OCI-LY7 (cell line): Measurements from ENCODE around the gene PCNX1. TPM values are rescaled to one million over a fixed set of nuclear protein-coding genes. Genes with fewer than 3 reads are reported as not detected.

Source experiments
- BruUV-seq: library from RNA; stranded (reverse); fragments of 400-500 nt; replicated peaks from 2 replicates; lab custom pipeline; 2021; lab: Mats Ljungman, UMichigan
- CTCF ChIA-PET: fragments of 300-600 bp; sonication (Branson Sonifier 250); formaldehyde crosslinking; loops from one replicate; lab custom pipeline; 2022; ENCODE audit warnings: antibody characterized with exemption; ENCODE audit not compliant: unreplicated experiment; lab: Charles Lee
- POLR2A ChIA-PET: fragments of 300-600 bp; sonication (Branson Sonifier 250); formaldehyde crosslinking; loops from one replicate; lab custom pipeline; 2022; ENCODE audit warnings: antibody characterized with exemption; lab: Charles Lee
- DNase-seq: peaks from one replicate; pipeline ENCODE4 v3.0.0-alpha.2; 2015; ENCODE audit warnings: low spot score
- H2AFZ ChIP-seq: fragments of 200-600 bp; sonication (generic), shearing (Covaris generic); 2 replicates; pipeline ENCODE4 v1.6.1; 2014; ENCODE audit warnings: mild to moderate bottlenecking, antibody characterized with exemption, low read length, moderate library complexity
- H3K27ac ChIP-seq: fragments of 200-600 bp; sonication (generic); 2 replicates; pipeline ENCODE4 v1.5.1; 2014; ENCODE audit warnings: mixed run types, low read depth, mild to moderate bottlenecking, moderate library complexity, low read length, inconsistent platforms; ENCODE audit not compliant: poor library complexity, severe bottlenecking
- H3K36me3 ChIP-seq: fragments of 200-600 bp; sonication (generic); 2 replicates; pipeline ENCODE4 v1.6.1; 2014; ENCODE audit warnings: mild to moderate bottlenecking, antibody characterized with exemption, low read length, moderate library complexity, mixed read lengths; ENCODE audit not compliant: insufficient read depth
- H3K4me1 ChIP-seq: fragments of 200-600 bp; sonication (generic); 2 replicates; pipeline ENCODE4 v1.5.1; 2014; ENCODE audit warnings: mild to moderate bottlenecking, low read length; ENCODE audit not compliant: insufficient read depth, poor library complexity, severe bottlenecking
- H3K4me2 ChIP-seq: fragments of 200-600 bp; sonication (generic); 2 replicates; pipeline ENCODE4 v1.6.1; 2014; ENCODE audit warnings: mild to moderate bottlenecking, low read length
- H3K4me3 ChIP-seq: fragments of 200-600 bp; sonication (generic); 2 replicates; pipeline ENCODE4 v1.5.1; 2014; ENCODE audit warnings: mild to moderate bottlenecking, low read depth, low read length; ENCODE audit not compliant: poor library complexity, severe bottlenecking
- H3K79me2 ChIP-seq: fragments of 200-600 bp; sonication (generic); 2 replicates; pipeline ENCODE4 v1.6.1; 2016; ENCODE audit warnings: low read depth, mild to moderate bottlenecking, low read length, moderate library complexity, mixed read lengths; ENCODE audit not compliant: insufficient read depth
- H3K9me2 ChIP-seq: fragments of 200-600 bp; sonication (generic); 2 replicates; pipeline ENCODE4 v1.6.1; 2016; ENCODE audit warnings: mild to moderate bottlenecking, low read length, mixed read lengths; ENCODE audit not compliant: insufficient read depth
- H3K9me3 ChIP-seq: fragments of 200-600 bp; sonication (generic); 2 replicates; pipeline ENCODE4 v1.6.1; 2014; ENCODE audit warnings: mild to moderate bottlenecking, mixed run types, low read length, mixed read lengths
- H4K20me1 ChIP-seq: fragments of 200-600 bp; sonication (generic); 2 replicates; pipeline ENCODE4 v1.6.1; 2014; ENCODE audit warnings: mild to moderate bottlenecking, antibody characterized with exemption, low read length, moderate library complexity, mixed read lengths; ENCODE audit not compliant: insufficient read depth
- CTCF ChIP-seq: fragments of 200-600 bp; sonication (generic); conservative IDR thresholded peaks from 2 replicates; pipeline ENCODE4 v1.5.1; 2014; ENCODE audit warnings: mild to moderate bottlenecking, antibody characterized with exemption, low read length, moderate library complexity, mixed read lengths
- EZH2phosphoT487 ChIP-seq: fragments of 200-600 bp; sonication (generic); IDR thresholded peaks from 2 replicates; pipeline ENCODE4 v1.6.1; 2018; ENCODE audit warnings: low read depth, borderline replicate concordance, mild to moderate bottlenecking, mixed run types, antibody characterized with exemption, low read length, moderate library complexity, mixed read lengths
- intact Hi-C: fragments of 100-400 bp; cut with micrococcal nuclease; formaldehyde crosslinking; loops from one replicate; pipeline ENCODE4 v1.10.0; 2022; ENCODE audit not compliant: unreplicated experiment
- total RNA-seq, 2 experiments: library from RNA; depleted of rRNA in 1 of 2; stranded (reverse); fragments of >200 nt in 1 of 2; shearing (Covaris generic) in 1 of 2; gene quantifications; 2 replicates each; pipeline ENCODE4 v1.2.3, GENCODE V29; 2014 to 2022

PCNX1 gene
- total RNA-seq, 2 experiments from 2014 or later: 27.7 to 33.5 TPM

GRCh38 chr14:71150737-71151136 is 243.5 kb downstream of the PCNX1 start:
- POLR2A ChIA-PET: no interaction called here
- H4K20me1 ChIP-seq: no peaks in the 10 kb centered on the region

DNA sequence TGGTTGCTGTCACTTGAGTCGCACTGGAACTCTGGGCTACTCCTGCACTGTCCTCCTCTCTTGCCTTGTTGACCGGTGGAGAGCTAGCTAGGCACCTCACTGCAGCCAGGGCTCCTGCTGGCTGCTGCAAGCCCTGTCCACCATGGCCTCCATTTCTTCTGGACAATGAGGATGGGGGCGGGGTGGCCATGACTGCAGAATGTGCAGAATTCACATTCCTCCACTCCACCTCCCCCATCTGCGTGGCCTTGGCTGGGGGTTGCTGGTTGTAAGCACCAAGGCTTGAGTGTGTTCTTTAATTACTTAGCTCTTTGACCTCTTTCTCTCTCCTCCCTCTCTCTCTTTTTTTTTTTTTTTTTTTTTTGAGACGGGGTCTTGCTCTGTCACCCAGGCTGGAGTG is 248.5 kb downstream of the PCNX1 start:
- Histone ChIP-seq H3K27ac (no peak overlapping the region), H3K9me3 (peaks cover 17% of the 10 kb centered on the region), H3K9me2 (no peaks in the 10 kb centered on the region), H2AFZ (no peak overlapping the region), H3K79me2 (no peaks in the 10 kb centered on the region), H4K20me1 (no peaks in the 10 kb centered on the region), H3K4me1 (no peaks in the 10 kb centered on the region), H3K4me2 (no peak overlapping the region), H3K36me3 (no peaks in the 10 kb centered on the region), H3K4me3 (no peak overlapping the region)
- DNase-seq: no peak
- BruUV-seq: no TSS peak
- POLR2A ChIA-PET: no interaction called here
- TF ChIP-seq EZH2phosphoT487: no peak
- TF ChIP-seq CTCF: no peak
- intact Hi-C loops: no loop called here
- CTCF ChIA-PET: no interaction called here

More at GRCh38 chr14:71150737-71151136, 243.5 kb downstream of the PCNX1 start:
- DNase-seq: no peak
- Histone ChIP-seq H3K9me2 (no peaks in the 10 kb centered on the region), H3K4me3 (no peak overlapping the region), H3K79me2 (no peaks in the 10 kb centered on the region), H3K27ac (no peak overlapping the region), H3K36me3 (no peaks in the 10 kb centered on the region; the same call in 1 of the 2 replicates), H2AFZ (no peak overlapping the region), H3K9me3 (peaks cover 21% of the 10 kb centered on the region), H3K4me1 (no peaks in the 10 kb centered on the region), H3K4me2 (no peak overlapping the region)
- BruUV-seq: no TSS peak
- intact Hi-C loops: no loop called here
- TF ChIP-seq CTCF (no peak), EZH2phosphoT487 (no peak)
- CTCF ChIA-PET: no interaction called here

DNA sequence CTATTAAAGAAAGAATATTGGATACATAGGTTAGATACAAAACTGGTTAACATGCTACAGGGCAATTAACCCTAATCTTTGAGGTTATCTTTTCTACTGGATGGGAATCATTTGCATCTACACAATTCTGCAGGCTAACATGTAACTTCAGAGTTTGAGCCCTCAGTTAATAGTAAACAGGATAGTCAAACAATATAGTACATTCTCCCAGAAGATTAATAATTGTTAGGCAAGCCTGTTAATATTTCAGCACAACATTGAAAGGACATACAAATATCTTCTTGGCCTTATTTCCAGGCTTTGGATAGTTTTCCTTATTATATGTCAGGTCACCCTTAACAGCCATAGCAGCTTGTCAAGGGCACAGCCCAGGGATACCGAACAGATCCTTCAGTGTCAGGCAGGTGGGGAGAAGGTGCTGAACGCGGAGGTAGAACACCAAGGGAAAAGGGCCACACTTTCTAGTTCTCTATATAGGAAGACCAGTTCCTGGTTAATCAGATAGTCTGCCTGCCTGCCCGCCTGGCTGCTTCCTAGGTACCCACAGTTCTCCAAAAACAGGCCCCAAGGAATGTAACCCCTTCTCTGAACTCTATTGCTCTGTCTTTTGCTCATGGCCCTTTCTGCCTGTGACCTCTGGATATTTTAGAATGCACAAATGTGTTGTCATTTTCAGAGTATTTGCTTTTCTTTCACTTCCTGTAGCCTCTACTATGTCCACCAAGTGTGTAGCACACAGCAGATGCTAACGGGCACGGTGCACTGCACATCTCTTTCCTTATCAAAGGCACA is 256.0 kb downstream of the PCNX1 start:
- Histone ChIP-seq H3K4me2 (no peak overlapping the region), H3K79me2 (no peaks in the 10 kb centered on the region), H3K4me1 (no peaks in the 10 kb centered on the region), H4K20me1 (no peaks in the 10 kb centered on the region), H3K9me2 (no peaks in the 10 kb centered on the region), H3K4me3 (no peak overlapping the region), H3K27ac (no peak overlapping the region), H2AFZ (peak overlapping the region; percentile 33; the same call in 1 of the 2 replicates), H3K9me3 (peaks cover 11% of the 10 kb centered on the region), H3K36me3 (no peaks in the 10 kb centered on the region)
- ChIA-PET CTCF (no interaction called here), POLR2A (no interaction called here)
- BruUV-seq: no TSS peak
- no peak for TF ChIP-seq CTCF
- no peak for TF ChIP-seq EZH2phosphoT487
- intact Hi-C loops: no loop called here
- no peak for DNase-seq
